GM12891 (cell line): ENCODE results near the gene SLC2A9.

Experiments used
- PAX5 ChIP-seq: IDR thresholded peaks from 2 replicates; pipeline ENCODE4 v1.6.1; 2011; ENCODE audit warnings: low read length, moderate library complexity, mild to moderate bottlenecking; ENCODE audit not compliant: insufficient read depth, severe bottlenecking
- POLR2A ChIP-seq: IDR thresholded peaks from 2 replicates; pipeline ENCODE4 v1.6.1; 2011; ENCODE audit warnings: low read depth, low read length, control low read depth
- POLR2AphosphoS5 ChIP-seq: IDR thresholded peaks from 2 replicates; pipeline ENCODE4 v1.6.1; 2011; ENCODE audit warnings: low read depth, low read length, control low read depth
- TAF1 ChIP-seq: IDR thresholded peaks from 2 replicates; pipeline ENCODE4 v1.6.1; 2011; ENCODE audit warnings: low read depth, low read length, control low read depth

- no peak for TF ChIP-seq POLR2AphosphoS5
- no peak for TF ChIP-seq TAF1
- no peak for TF ChIP-seq POLR2A
- no peak for TF ChIP-seq PAX5
These were observed 44.5 kb downstream of the SLC2A9 start for GRCh38 chr4:9976781-9977180.
